T-cell (primary cell): ENCODE measurements around the gene RETREG1. TPM values are rescaled to one million over a fixed set of nuclear protein-coding genes. Genes with fewer than 3 reads are reported as not detected.

ENCODE experiments used
- ATAC-seq, 4 experiments: fragments of 200-7000 bp in 3 of 4; fragments of 150-1000 bp in 1 of 4; cut with Tn5 transposase; replicated peaks in 1 of 4; 1 replicate in 3 of 4; 2 replicates in 1 of 4; pipeline ENCODE4 v1.10.0; 2021; ENCODE audit warnings: moderate library complexity in 3 of 4, mild to moderate bottlenecking in 2 of 4, moderate number of reproducible peaks in 1 of 4
- CTCF ChIA-PET, 2 donors: fragments of 300-600 bp; sonication (Branson Sonifier 250); formaldehyde crosslinking; loops; one replicate each; lab custom pipeline; 2022; ENCODE audit warnings: antibody characterized with exemption in 2 of 2; lab: Charles Lee
- POLR2A ChIA-PET, 2 donors: fragments of 300-600 bp; sonication (Branson Sonifier 250); formaldehyde crosslinking; loops; one replicate each; lab custom pipeline; 2022; ENCODE audit warnings: antibody characterized with exemption in 2 of 2; lab: Charles Lee
- DNase-seq, 35 experiments: peaks; one replicate each; pipeline versions ENCODE4 v3.0.0 to v3.0.0-alpha.2; 2013 to 2023
- H3K27ac ChIP-seq: one replicate; pipeline ENCODE4 v1.5.1; 2013; ENCODE audit warnings: low read length
- H3K27me3 ChIP-seq, 2 experiments: replicated peaks in 1 of 2; 1 replicate in 1 of 2; 2 replicates in 1 of 2; pipeline versions ENCODE4 v1.6.1 to v1.7.0; 2013; ENCODE audit warnings: low read length in 1 of 2, mixed read lengths in 1 of 2; ENCODE audit not compliant: control insufficient read depth in 2 of 2, insufficient read depth in 2 of 2; ENCODE audit errors: extremely low read depth in 1 of 2
- H3K36me3 ChIP-seq, 2 donors: 1 replicate in 1 of 2; 2 replicates in 1 of 2; pipeline versions ENCODE4 v1.6.1 to v1.7.0; 2013; ENCODE audit warnings: low read length in 1 of 2; ENCODE audit not compliant: control insufficient read depth in 2 of 2, insufficient read depth in 1 of 2; ENCODE audit errors: extremely low read depth in 1 of 2
- H3K4me1 ChIP-seq, 2 experiments: 1 replicate in 1 of 2; 2 replicates in 1 of 2; pipeline versions ENCODE4 v1.6.1 to v1.7.0; 2013; ENCODE audit warnings: low read length in 2 of 2, mixed read lengths in 1 of 2; ENCODE audit not compliant: insufficient read depth in 2 of 2, control insufficient read depth in 1 of 2; ENCODE audit errors: extremely low read depth in 1 of 2
- H3K4me3 ChIP-seq, 2 donors: 1 replicate in 1 of 2; 2 replicates in 1 of 2; pipeline versions ENCODE4 v1.5.1 to v1.7.0; 2013; ENCODE audit warnings: mild to moderate bottlenecking in 2 of 2, low read length in 1 of 2, moderate library complexity in 1 of 2; ENCODE audit not compliant: control insufficient read depth in 1 of 2; ENCODE audit errors: extremely low read depth in 1 of 2
- H3K9me3 ChIP-seq: 2 replicates; pipeline ENCODE4 v1.7.0; 2013
- H3K27ac Mint-ChIP-seq, 2 donors: one replicate each; pipeline ENCODE4 v1.8.0; 2020 to 2021; ENCODE audit warnings: mild to moderate bottlenecking in 2 of 2, mixed read lengths in 2 of 2
- H3K27me3 Mint-ChIP-seq, 2 donors: one replicate each; pipeline ENCODE4 v1.8.0; 2021 to 2022; ENCODE audit warnings: mixed read lengths in 2 of 2
- H3K36me3 Mint-ChIP-seq: one replicate; pipeline ENCODE4 v1.8.0; 2021; ENCODE audit warnings: mixed read lengths
- H3K4me1 Mint-ChIP-seq, 3 donors: one replicate each; pipeline ENCODE4 v1.8.0; 2020 to 2022; ENCODE audit warnings: mixed read lengths in 3 of 3, mild to moderate bottlenecking in 1 of 3
- H3K4me3 Mint-ChIP-seq, 3 donors: one replicate each; pipeline ENCODE4 v1.8.0; 2020 to 2022; ENCODE audit warnings: mild to moderate bottlenecking in 3 of 3, mixed read lengths in 3 of 3, moderate library complexity in 3 of 3
- H3K9me3 Mint-ChIP-seq, 3 donors: one replicate each; pipeline ENCODE4 v1.8.0; 2020 to 2022; ENCODE audit warnings: mixed read lengths in 3 of 3
- WGBS: methylation state at CpG from one replicate; pipeline ENCODE4 v1.1.5; 2013; ENCODE audit warnings: missing lambda C conversion rate; ENCODE audit not compliant: insufficient coverage; 5-methylcytosine and 5-hydroxymethylcytosine counted together
- total RNA-seq, 35 experiments: library from RNA in 6 of 35; stranded (reverse) in 6 of 35; fragments of 120-200 nt in 1 of 35; gene quantifications; one replicate each; pipeline versions ENCODE4 v1.2.1 to v1.2.4 and lab custom pipeline; 2013 to 2026

The RETREG1 gene
- total RNA-seq, 5 donors from 2014 or later (not counting 1 experiment from before 2014, with no cell fraction given), result 41.0 to 72.1 (median 55.5) TPM

- H3K9me3 Mint-ChIP-seq, result no peaks in the 10 kb centered on the region
- H3K4me3 Mint-ChIP-seq, result no peak overlapping the region
- ATAC-seq (peak in 1 of 4 experiments; percentile 40), DNase-seq (peak in 14 of 35 experiments; percentile 2 to 36 (median 4))
- Histone ChIP-seq H3K36me3 (no peaks in the 10 kb centered on the region), H3K4me1 (peaks cover 0 to 2% of the 10 kb centered on the region in 2 experiments), H3K27ac (no peak overlapping the region), H3K9me3 (no peaks in the 10 kb centered on the region), H3K4me3 (no peak overlapping the region), H3K27me3 (no peaks in the 10 kb centered on the region)
- CTCF ChIA-PET, result interaction anchor here in 1 of 2 donors (0.8 kb wide), 1 partner anchor 115 kb away, joined by 3 read pairs; no protein-coding TSS in a partner anchor
- H3K4me1 Mint-ChIP-seq, result peaks cover 51 to 75% (median 68%) of the 10 kb centered on the region in 3 donors
- H3K27ac Mint-ChIP-seq, result no peak overlapping the region
- no peaks in the 10 kb centered on the region for H3K27me3 Mint-ChIP-seq
- peaks cover 18% of the 10 kb centered on the region for H3K36me3 Mint-ChIP-seq
- 72% methylated on average over 4 of the region's 7 CpGs for WGBS
- POLR2A ChIA-PET, result no interaction called here
Observed at GRCh38 chr5:16550316-16550952, 66.4 kb downstream of the RETREG1 start.

- DNase-seq, result no peak
- Histone ChIP-seq H3K9me3 (no peaks in the 10 kb centered on the region), H3K27ac (no peak overlapping the region), H3K4me3 (no peak overlapping the region), H3K36me3 (no peaks in the 10 kb centered on the region), H3K27me3 (no peaks in the 10 kb centered on the region), H3K4me1 (peaks cover 0 to under 1% of the 10 kb centered on the region in 2 experiments)
- ATAC-seq, result no peak
- CTCF ChIA-PET, result interaction anchor here in 1 of 2 donors (1.6 kb wide), 1 partner anchor 117 kb away, joined by 5 read pairs; no protein-coding TSS in a partner anchor
- no peaks in the 10 kb centered on the region for H3K27me3 Mint-ChIP-seq
- H3K36me3 Mint-ChIP-seq, result peaks cover 17% of the 10 kb centered on the region
- H3K4me3 Mint-ChIP-seq, result no peak overlapping the region
- H3K9me3 Mint-ChIP-seq, result no peaks in the 10 kb centered on the region
- no CpG with 5 or more reads among the region's 5 CpGs for WGBS
- peaks cover 57 to 76% (median 71%) of the 10 kb centered on the region in 3 donors for H3K4me1 Mint-ChIP-seq
- no peak overlapping the region for H3K27ac Mint-ChIP-seq
- POLR2A ChIA-PET, result no interaction called here
Observed at GRCh38 chr5:16549491-16550206, 67.1 kb downstream of the RETREG1 start.

GRCh38 chr5:16548812-16549211 lies 68.0 kb downstream of the RETREG1 start:
- no peak overlapping the region for H3K4me3 Mint-ChIP-seq
- no peak overlapping the region for H3K27ac ChIP-seq
- H3K36me3 Mint-ChIP-seq, result peaks cover 23% of the 10 kb centered on the region
- H3K27ac Mint-ChIP-seq, result no peak overlapping the region
- no peaks in the 10 kb centered on the region for H3K27me3 Mint-ChIP-seq
- no peaks in the 10 kb centered on the region for H3K9me3 ChIP-seq
- H3K27me3 ChIP-seq, result no peaks in the 10 kb centered on the region
- ChIA-PET POLR2A (no interaction called here), CTCF (interaction anchor here (0.9 to 1.6 kb wide), 2 partner anchors 114 to 118 kb away, joined by 3 to 5 read pairs; no protein-coding TSS in a partner anchor)
- peaks cover 59 to 76% (median 70%) of the 10 kb centered on the region in 3 donors for H3K4me1 Mint-ChIP-seq
- no CpG with 5 or more reads among the region's 3 CpGs for WGBS
- no peaks in the 10 kb centered on the region for H3K4me1 ChIP-seq
- no peak for ATAC-seq
- H3K9me3 Mint-ChIP-seq, result no peaks in the 10 kb centered on the region
- no peak overlapping the region for H3K4me3 ChIP-seq
- DNase-seq, result no peak
- H3K36me3 ChIP-seq, result peaks cover 0 to 3% of the 10 kb centered on the region in 2 donors

- ATAC-seq (no peak), DNase-seq (no peak)
- no peak overlapping the region for H3K27ac Mint-ChIP-seq
- peaks cover 23% of the 10 kb centered on the region for H3K36me3 Mint-ChIP-seq
- no peak overlapping the region for H3K4me3 Mint-ChIP-seq
- Histone ChIP-seq H3K27ac (no peak overlapping the region), H3K27me3 (no peaks in the 10 kb centered on the region), H3K4me3 (no peak overlapping the region), H3K36me3 (peaks cover 0 to 3% of the 10 kb centered on the region in 2 donors), H3K9me3 (no peaks in the 10 kb centered on the region), H3K4me1 (no peaks in the 10 kb centered on the region)
- ChIA-PET CTCF (interaction anchor here in 1 of 2 donors (1.6 kb wide), 1 partner anchor 118 kb away, joined by 5 read pairs; no protein-coding TSS in a partner anchor), POLR2A (no interaction called here)
- H3K27me3 Mint-ChIP-seq, result no peaks in the 10 kb centered on the region
- no peaks in the 10 kb centered on the region for H3K9me3 Mint-ChIP-seq
- peaks cover 64 to 79% (median 76%) of the 10 kb centered on the region in 3 donors for H3K4me1 Mint-ChIP-seq
- no CpG with 5 or more reads among the region's 2 CpGs for WGBS
Observed at GRCh38 chr5:16548115-16548514, 68.7 kb downstream of the RETREG1 start.

- H3K9me3 ChIP-seq, result no peaks in the 10 kb centered on the region
- H3K4me3 ChIP-seq, result no peak overlapping the region
- ATAC-seq (no peak), DNase-seq (no peak)
- H3K9me3 Mint-ChIP-seq, result no peaks in the 10 kb centered on the region
- H3K27ac Mint-ChIP-seq, result no peak overlapping the region
- ChIA-PET CTCF (no interaction called here), POLR2A (no interaction called here)
- no peaks in the 10 kb centered on the region for H3K27me3 Mint-ChIP-seq
- H3K36me3 ChIP-seq, result peaks cover 0 to 3% of the 10 kb centered on the region in 2 donors
- no peak overlapping the region for H3K27ac ChIP-seq
- no CpG with 5 or more reads among the region's 8 CpGs for WGBS
- H3K27me3 ChIP-seq, result no peaks in the 10 kb centered on the region
- H3K4me3 Mint-ChIP-seq, result no peak overlapping the region
- H3K4me1 ChIP-seq, result peaks cover 0 to 4% of the 10 kb centered on the region in 2 experiments
- peaks cover 64 to 79% (median 77%) of the 10 kb centered on the region in 3 donors for H3K4me1 Mint-ChIP-seq
- peaks cover 23% of the 10 kb centered on the region for H3K36me3 Mint-ChIP-seq
Observed at GRCh38 chr5:16547200-16547842, 69.5 kb downstream of the RETREG1 start.

- H3K27me3 ChIP-seq, result no peaks in the 10 kb centered on the region
- no peak for DNase-seq
- H3K4me1 ChIP-seq, result peaks cover 3 to 8% of the 10 kb centered on the region in 2 experiments
- no peak overlapping the region for H3K4me3 Mint-ChIP-seq
- peak overlapping the region in 1 of 2 donors; percentile 50 for H3K27ac Mint-ChIP-seq
- POLR2A ChIA-PET, result no interaction called here
- ATAC-seq, result no peak
- no peaks in the 10 kb centered on the region for H3K9me3 ChIP-seq
- H3K27ac ChIP-seq, result no peak overlapping the region
- H3K36me3 Mint-ChIP-seq, result peaks cover 18% of the 10 kb centered on the region
- WGBS, result 64% methylated on average over 4 of the region's 4 CpGs
- no peaks in the 10 kb centered on the region for H3K9me3 Mint-ChIP-seq
- peaks cover 0 to 3% of the 10 kb centered on the region in 2 donors for H3K36me3 ChIP-seq
- no peaks in the 10 kb centered on the region for H3K27me3 Mint-ChIP-seq
- H3K4me3 ChIP-seq, result no peak overlapping the region
- CTCF ChIA-PET, result no interaction called here
- peaks cover 65 to 79% (median 78%) of the 10 kb centered on the region in 3 donors for H3K4me1 Mint-ChIP-seq
Observed at GRCh38 chr5:16546732-16547131, 70.1 kb downstream of the RETREG1 start.
